Measurements from ENCODE around the gene C16orf96.

- TF ChIP-seq POLR2A (IDR thresholded peaks at IDR 0.05) = no peak
- TF ChIP-seq CTCF (IDR thresholded peaks at IDR 0.05) = no peak
Measured at GRCh38 chr16:4599545-4599944, 43.4 kb downstream of the C16orf96 start.
